HG03025 (cell line): ENCODE measurements around the gene WHRN.

ENCODE experiments used
- ATAC-seq: cut with Tn5 transposase; IDR thresholded peaks from one replicate; pipeline ENCODE4 v1.9.1; 2021; ENCODE audit warnings: mild to moderate bottlenecking, moderate library complexity; ENCODE audit not compliant: unreplicated experiment, low FRiP score

The WHRN gene

GRCh38 chr9:114493521-114494184 lies 11.6 kb downstream of the WHRN start:
- no peak for ATAC-seq

GRCh38 chr9:114492991-114493390 lies 12.3 kb downstream of the WHRN start:
- no peak for ATAC-seq

GRCh38 chr9:114491430-114492003 lies 13.8 kb downstream of the WHRN start:
- ATAC-seq: no peak

GRCh38 chr9:114489928-114490327 lies 15.3 kb downstream of the WHRN start:
- ATAC-seq: no peak

- ATAC-seq: no peak
Observed at GRCh38 chr9:114488398-114489129, 16.7 kb downstream of the WHRN start.

- no peak for ATAC-seq
Observed at GRCh38 chr9:114487607-114488300, 17.5 kb downstream of the WHRN start.

- no peak for ATAC-seq
Observed at GRCh38 chr9:114486205-114486963, 18.9 kb downstream of the WHRN start.

GRCh38 chr9:114484854-114485443 lies 20.3 kb downstream of the WHRN start:
- ATAC-seq: no peak

- no peak for ATAC-seq
Observed at GRCh38 chr9:114484215-114484853, 20.9 kb downstream of the WHRN start.

- ATAC-seq: no peak
Observed at GRCh38 chr9:114483499-114483898, 21.8 kb downstream of the WHRN start.

GRCh38 chr9:114482593-114482992 lies 22.7 kb downstream of the WHRN start:
- ATAC-seq: no peak

- no peak for ATAC-seq
Observed at GRCh38 chr9:114481789-114482188, 23.5 kb downstream of the WHRN start.

GRCh38 chr9:114480746-114481435 lies 24.4 kb downstream of the WHRN start:
- no peak for ATAC-seq

- no peak for ATAC-seq
Observed at GRCh38 chr9:114478871-114479270, 26.4 kb downstream of the WHRN start.

GRCh38 chr9:114478459-114478858 lies 26.8 kb downstream of the WHRN start:
- ATAC-seq: no peak

GRCh38 chr9:114477642-114478041 lies 27.6 kb downstream of the WHRN start:
- no peak for ATAC-seq

- no peak for ATAC-seq
Observed at GRCh38 chr9:114476891-114477469, 28.3 kb downstream of the WHRN start.

- no peak for ATAC-seq
Observed at GRCh38 chr9:114475412-114476135, 29.7 kb downstream of the WHRN start.
